Esophagus squamous epithelium (tissue), 5 donors: ENCODE results near the gene HSPG2. TPM values are rescaled to one million over a fixed set of nuclear protein-coding genes. Genes with fewer than 3 reads are reported as not detected.
A peak's percentile ranks its signal among the peaks of the same experiment; 100 is the strongest.

Source experiments
- DNase-seq: peaks from one replicate; lab custom pipeline; 2025; lab: John Stamatoyannopoulos, UW
- H3K27ac ChIP-seq, 4 donors: fragments of 200-600 bp; sonication (generic); one replicate each; pipeline ENCODE4 v1.5.1; 2016 to 2019; ENCODE audit warnings: mild to moderate bottlenecking in 1 of 4
- H3K27me3 ChIP-seq, 4 donors: fragments of 200-600 bp; sonication (generic); 1 replicate in 3 of 4; 2 replicates in 1 of 4; pipeline versions ENCODE4 v1.5.1 to v1.6.0; 2017 to 2021; ENCODE audit warnings: antibody characterized with exemption in 1 of 4
- H3K36me3 ChIP-seq, 3 donors: fragments of 200-600 bp; sonication (generic); one replicate each; pipeline ENCODE4 v1.5.1; 2016 to 2019
- H3K4me1 ChIP-seq, 3 donors: fragments of 200-600 bp; sonication (generic); one replicate each; pipeline ENCODE4 v1.5.1; 2017 to 2019
- H3K4me3 ChIP-seq, 4 donors: fragments of 200-600 bp; sonication (generic); 1 replicate in 3 of 4; 2 replicates in 1 of 4; pipeline ENCODE4 v1.5.1; 2016 to 2019; ENCODE audit warnings: mild to moderate bottlenecking in 2 of 4, moderate library complexity in 1 of 4
- H3K9me3 ChIP-seq, 3 donors: fragments of 200-600 bp; sonication (generic); one replicate each; pipeline ENCODE4 v1.5.1; 2016 to 2019
- POLR2A ChIP-seq, 4 donors: fragments of 450-650 bp; IDR thresholded peaks; one replicate each; pipeline ENCODE4 v1.6.1; 2017; ENCODE audit warnings: antibody characterized with exemption in 4 of 4, mild to moderate bottlenecking in 4 of 4, moderate library complexity in 3 of 4
- WGBS, 2 donors: methylation state at CpG; one replicate each; pipeline ENCODE4 v1.1.5; 2018; 5-methylcytosine and 5-hydroxymethylcytosine counted together
- intact Hi-C: fragments of 100-400 bp; cut with DNase I; formaldehyde crosslinking; loops from one replicate; pipeline ENCODE4 v1.15.0; 2022
- total RNA-seq, 4 donors: library from RNA; depleted of rRNA; stranded (reverse); fragments of >200 nt; gene quantifications; one replicate each; pipeline ENCODE4 v1.1.0, GENCODE V29; 2016
- TF ChIP-seq, protein P1 (sequence below), 6 experiments: fragments of 450-650 bp in 4 of 6; fragments of 200-600 bp in 2 of 6; sonication (generic) in 2 of 6; IDR thresholded peaks; one replicate each; pipeline ENCODE4 v1.5.1; 2016 to 2019; ENCODE audit warnings: antibody characterized with exemption in 6 of 6, mild to moderate bottlenecking in 4 of 6, moderate library complexity in 4 of 6
- donor health status: DM: yes; HTN: yes; CAD: no.

HSPG2 gene
- total RNA-seq, 4 donors from 2014 or later: 44.9 to 107 (median 54.2) TPM

DNA sequence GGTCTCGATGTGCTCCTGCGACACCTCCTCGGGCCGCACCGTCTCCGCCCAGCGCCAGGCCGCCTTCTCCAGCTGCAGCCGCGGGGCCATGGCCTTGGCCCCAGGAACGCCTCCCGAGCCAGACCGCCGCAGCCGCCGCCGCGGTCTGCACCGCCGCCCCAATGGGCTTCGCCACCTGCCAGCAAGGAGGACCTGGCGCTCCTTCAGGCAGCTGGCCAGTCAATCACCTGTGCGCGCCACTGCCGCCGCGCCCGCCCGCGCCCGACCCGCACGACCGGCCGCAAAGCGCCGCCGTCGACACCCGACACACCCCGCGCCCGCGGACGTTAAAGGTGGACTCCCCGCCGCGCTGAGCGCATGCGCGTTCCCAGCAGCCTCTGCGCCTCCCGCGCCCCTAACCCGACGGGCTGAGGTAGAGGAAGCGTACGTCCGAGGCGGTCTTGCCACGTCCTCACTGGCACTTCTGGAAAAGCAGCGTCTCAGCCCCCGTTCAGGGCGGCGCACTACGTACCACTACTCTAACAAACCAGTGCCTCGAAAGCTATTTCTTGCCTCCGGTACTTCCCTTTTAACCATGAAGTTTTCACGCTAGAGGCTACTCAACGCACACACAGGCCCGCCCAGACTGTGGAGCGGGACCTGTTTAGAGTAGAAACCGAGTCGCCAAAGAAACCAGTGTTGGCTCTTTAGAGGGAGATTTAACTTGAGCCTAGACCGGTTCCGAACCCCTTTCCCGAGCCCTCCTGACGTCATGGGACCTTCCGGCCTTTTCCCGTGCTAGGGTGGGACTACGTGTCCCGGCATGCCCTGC lies 154.0 kb downstream of the HSPG2 start, which contains the start of gene USP48:
Gene USP48, minus strand, starts transcription at position 282 of the 811 bp plus-strand sequence. Its CDS starts 192 bp downstream, at position 90.
- no peaks in the 10 kb centered on the region for H3K9me3 ChIP-seq
- H3K27me3 ChIP-seq: no peaks in the 10 kb centered on the region
- peak; percentile 4 to 98 (median 84) for TF ChIP-seq POLR2A (IDR thresholded peaks at IDR 0.05)
- TF ChIP-seq, protein P1, sequence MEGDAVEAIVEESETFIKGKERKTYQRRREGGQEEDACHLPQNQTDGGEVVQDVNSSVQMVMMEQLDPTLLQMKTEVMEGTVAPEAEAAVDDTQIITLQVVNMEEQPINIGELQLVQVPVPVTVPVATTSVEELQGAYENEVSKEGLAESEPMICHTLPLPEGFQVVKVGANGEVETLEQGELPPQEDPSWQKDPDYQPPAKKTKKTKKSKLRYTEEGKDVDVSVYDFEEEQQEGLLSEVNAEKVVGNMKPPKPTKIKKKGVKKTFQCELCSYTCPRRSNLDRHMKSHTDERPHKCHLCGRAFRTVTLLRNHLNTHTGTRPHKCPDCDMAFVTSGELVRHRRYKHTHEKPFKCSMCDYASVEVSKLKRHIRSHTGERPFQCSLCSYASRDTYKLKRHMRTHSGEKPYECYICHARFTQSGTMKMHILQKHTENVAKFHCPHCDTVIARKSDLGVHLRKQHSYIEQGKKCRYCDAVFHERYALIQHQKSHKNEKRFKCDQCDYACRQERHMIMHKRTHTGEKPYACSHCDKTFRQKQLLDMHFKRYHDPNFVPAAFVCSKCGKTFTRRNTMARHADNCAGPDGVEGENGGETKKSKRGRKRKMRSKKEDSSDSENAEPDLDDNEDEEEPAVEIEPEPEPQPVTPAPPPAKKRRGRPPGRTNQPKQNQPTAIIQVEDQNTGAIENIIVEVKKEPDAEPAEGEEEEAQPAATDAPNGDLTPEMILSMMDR (IDR thresholded peaks at IDR 0.05): no peak
- intact Hi-C loops: no loop called here
- peak within 1 kb of the TSS; percentile 99 to 100 (median 100) for H3K27ac ChIP-seq
- H3K36me3 ChIP-seq: no peaks in the 10 kb centered on the region
- WGBS, 2 donors: 0% methylated on average over 6 to 21 of the region's 82 CpGs
- H3K4me3 ChIP-seq: peak within 1 kb of the TSS; percentile 67 to 93 (median 86)
- H3K4me1 ChIP-seq: peaks cover 16 to 47% (median 23%) of the 10 kb centered on the region in 3 donors
- DNase-seq: peak; percentile 86

DNA sequence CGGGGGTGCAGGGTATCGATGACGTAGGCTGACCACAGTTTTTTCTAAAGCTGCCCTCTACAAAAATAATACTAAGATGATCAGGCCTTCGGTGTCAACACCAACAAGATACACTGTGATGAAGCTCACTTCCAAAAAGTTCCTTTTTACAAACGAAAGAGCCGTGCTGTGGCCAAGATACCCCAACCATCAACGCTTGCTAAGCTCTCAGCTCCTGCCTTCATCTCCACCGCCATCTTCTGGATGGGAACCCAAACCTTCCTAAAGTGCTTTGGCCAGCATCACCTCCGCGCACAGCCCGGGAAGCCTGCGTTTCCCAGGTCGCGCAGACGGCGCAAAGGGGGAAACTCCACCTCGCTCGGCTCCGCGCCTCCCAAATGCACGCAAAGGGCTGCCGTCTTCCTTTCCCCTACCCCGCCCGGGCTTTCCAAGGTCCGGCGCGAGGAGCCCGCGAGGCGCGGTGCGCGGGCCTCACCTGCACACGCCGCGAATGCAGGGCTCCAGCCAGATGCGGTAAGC lies 154.7 kb downstream of the HSPG2 start:
- Histone ChIP-seq H3K4me3 (peak overlapping the region; percentile 67 to 93 (median 86)), H3K36me3 (no peaks in the 10 kb centered on the region), H3K4me1 (peaks cover 16 to 44% (median 23%) of the 10 kb centered on the region in 3 donors), H3K9me3 (no peaks in the 10 kb centered on the region), H3K27ac (peak overlapping the region; percentile 99 to 100 (median 100)), H3K27me3 (no peaks in the 10 kb centered on the region)
- WGBS, 2 donors: 0 to 2% methylated on average over 6 to 9 of the region's 37 CpGs
- TF ChIP-seq, protein P1 (IDR thresholded peaks at IDR 0.05): peak in 1 of 6 experiments; percentile 8
- TF ChIP-seq POLR2A (IDR thresholded peaks at IDR 0.05): no peak
- no peak for DNase-seq
- intact Hi-C loops: no loop called here

DNA sequence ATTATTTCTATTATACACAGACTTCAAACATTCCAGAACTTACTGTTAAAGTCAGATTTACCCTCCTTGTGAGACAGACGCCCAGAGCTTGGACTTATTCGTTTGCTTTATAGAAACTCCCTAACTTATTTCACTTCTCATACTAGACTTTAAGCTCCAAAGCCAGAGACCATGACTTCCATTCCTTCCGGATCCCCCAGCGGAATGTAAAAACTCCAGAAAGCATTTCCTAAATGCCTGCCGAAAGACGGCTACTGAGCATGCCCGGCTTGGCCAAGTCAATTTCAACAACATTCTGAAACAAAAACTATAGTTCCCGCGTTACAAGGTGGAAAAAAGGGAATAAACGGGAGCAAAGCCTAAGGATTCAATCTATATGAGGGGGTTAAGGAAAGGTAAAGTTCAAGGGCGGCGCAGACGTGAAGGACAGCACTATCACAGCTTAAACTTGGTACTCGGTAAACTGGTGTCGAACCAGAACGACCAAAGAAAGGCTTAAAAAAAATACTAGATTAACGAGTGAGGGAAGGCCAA lies 155.2 kb downstream of the HSPG2 start:
- peaks cover 16 to 43% (median 23%) of the 10 kb centered on the region in 3 donors for H3K4me1 ChIP-seq
- DNase-seq: no peak
- peak overlapping the region; percentile 67 to 93 (median 86) for H3K4me3 ChIP-seq
- intact Hi-C loops: no loop called here
- TF ChIP-seq, protein P1 (IDR thresholded peaks at IDR 0.05): no peak
- no peak for TF ChIP-seq POLR2A (IDR thresholded peaks at IDR 0.05)
- no peaks in the 10 kb centered on the region for H3K27me3 ChIP-seq
- peak overlapping the region; percentile 99 to 100 (median 100) for H3K27ac ChIP-seq
- WGBS, 2 donors: 0 to 1% methylated on average over 17 of the region's 17 CpGs
- no peaks in the 10 kb centered on the region for H3K36me3 ChIP-seq
- no peaks in the 10 kb centered on the region for H3K9me3 ChIP-seq

DNA sequence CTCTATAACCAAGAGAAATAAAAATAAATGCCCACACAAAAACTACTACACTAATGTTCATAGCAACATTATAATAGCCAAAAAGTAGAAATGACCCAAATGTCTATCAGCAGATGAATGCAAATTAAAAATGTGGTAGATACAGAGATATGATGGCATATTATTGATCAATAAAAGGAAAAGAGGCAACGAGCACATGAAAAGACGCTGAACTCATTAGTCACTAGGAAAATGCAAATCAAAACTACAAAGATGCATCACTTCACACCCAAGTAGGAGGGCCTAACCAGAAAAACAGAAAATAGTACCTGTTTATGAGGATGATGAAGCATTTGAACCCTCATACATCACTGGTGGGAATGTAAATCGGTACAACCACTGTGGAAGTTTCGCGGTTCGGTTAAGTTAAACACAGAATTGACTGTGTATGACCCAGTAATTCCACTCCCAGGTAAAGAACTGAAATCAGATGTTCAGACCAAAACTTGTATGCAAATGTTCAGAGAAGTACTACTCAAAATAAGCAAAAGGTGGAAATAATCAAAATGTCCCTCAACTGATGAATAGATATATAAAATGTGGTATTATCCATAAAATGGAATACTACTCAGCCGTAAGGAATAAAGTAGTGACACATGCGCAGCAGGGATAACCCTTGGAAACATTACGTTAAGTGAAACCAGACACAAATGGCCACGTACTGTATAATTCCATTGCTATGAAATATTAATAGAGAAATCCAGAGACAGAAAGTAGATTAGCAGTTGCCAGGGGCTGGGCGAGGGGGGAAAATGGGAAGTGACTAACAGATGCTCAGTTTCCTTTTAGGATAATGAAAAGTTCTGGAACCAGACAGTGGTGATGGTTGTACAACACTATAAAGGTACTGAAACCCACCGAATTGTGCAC lies 157.2 kb downstream of the HSPG2 start:
- no peaks in the 10 kb centered on the region for H3K9me3 ChIP-seq
- H3K4me3 ChIP-seq: peak overlapping the region in 1 of 4 donors; percentile 16
- intact Hi-C loops: no loop called here
- peaks cover 16 to 58% (median 29%) of the 10 kb centered on the region in 3 donors for H3K4me1 ChIP-seq
- peak overlapping the region in 2 of 4 donors; percentile 17 to 38 for H3K27ac ChIP-seq
- no peak for DNase-seq
- TF ChIP-seq, protein P1 (IDR thresholded peaks at IDR 0.05): no peak
- no peak for TF ChIP-seq POLR2A (IDR thresholded peaks at IDR 0.05)
- no peaks in the 10 kb centered on the region for H3K27me3 ChIP-seq
- 66 to 69% methylated on average over 12 of the region's 12 CpGs for WGBS, 2 donors
- H3K36me3 ChIP-seq: no peaks in the 10 kb centered on the region
